ENCODE data around the gene MAP3K4. TPM values are rescaled to one million over a fixed set of nuclear protein-coding genes. Genes with fewer than 3 reads are reported as not detected.

MAP3K4 gene
- polyA plus RNA-seq, 1 experiment, result 12.7 TPM

DNA sequence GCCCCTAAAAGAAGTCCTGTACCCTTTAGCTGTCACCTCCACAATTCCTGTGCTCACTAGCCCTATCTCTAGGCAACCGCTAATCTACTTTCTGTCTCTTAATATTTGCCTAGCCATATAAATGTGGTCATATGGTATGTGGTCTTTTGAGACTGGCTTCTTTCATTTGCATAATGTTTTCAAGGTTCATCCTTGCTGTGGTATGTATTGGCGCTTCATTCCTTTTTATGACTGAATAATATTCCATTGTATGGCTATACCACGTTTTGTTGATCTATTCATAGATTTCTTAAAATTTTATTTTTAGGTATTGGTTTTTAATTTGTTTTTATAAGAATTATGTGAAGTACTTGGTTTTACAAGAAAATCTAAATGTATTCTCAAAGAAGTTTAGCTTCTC lies 70.0 kb downstream of the MAP3K4 start:
- ChIA-PET POLR2A (no interaction called here), CTCF (interaction anchor here (1.2 kb wide), 1 partner anchor 309 kb away, joined by 3 read pairs; no protein-coding TSS in a partner anchor)
- DNase-seq (ENCODE audit: low read depth, low spot score), result no peak
- TF ChIP-seq, protein P1, sequence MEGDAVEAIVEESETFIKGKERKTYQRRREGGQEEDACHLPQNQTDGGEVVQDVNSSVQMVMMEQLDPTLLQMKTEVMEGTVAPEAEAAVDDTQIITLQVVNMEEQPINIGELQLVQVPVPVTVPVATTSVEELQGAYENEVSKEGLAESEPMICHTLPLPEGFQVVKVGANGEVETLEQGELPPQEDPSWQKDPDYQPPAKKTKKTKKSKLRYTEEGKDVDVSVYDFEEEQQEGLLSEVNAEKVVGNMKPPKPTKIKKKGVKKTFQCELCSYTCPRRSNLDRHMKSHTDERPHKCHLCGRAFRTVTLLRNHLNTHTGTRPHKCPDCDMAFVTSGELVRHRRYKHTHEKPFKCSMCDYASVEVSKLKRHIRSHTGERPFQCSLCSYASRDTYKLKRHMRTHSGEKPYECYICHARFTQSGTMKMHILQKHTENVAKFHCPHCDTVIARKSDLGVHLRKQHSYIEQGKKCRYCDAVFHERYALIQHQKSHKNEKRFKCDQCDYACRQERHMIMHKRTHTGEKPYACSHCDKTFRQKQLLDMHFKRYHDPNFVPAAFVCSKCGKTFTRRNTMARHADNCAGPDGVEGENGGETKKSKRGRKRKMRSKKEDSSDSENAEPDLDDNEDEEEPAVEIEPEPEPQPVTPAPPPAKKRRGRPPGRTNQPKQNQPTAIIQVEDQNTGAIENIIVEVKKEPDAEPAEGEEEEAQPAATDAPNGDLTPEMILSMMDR (IDR thresholded peaks at IDR 0.05; ENCODE audit: low read depth, low read length), result no peak
- Histone ChIP-seq H3K27ac (ENCODE audit: low read depth, low read length) (no peak overlapping the region), H3K4me3 (ENCODE audit: low read depth, low read length) (no peak overlapping the region), H3K9me3 (ENCODE audit: control insufficient read depth, insufficient read depth, low read length) (no peaks in the 10 kb centered on the region), H3K27me3 (ENCODE audit: control insufficient read depth, insufficient read depth, low read length) (no peaks in the 10 kb centered on the region)

DNA sequence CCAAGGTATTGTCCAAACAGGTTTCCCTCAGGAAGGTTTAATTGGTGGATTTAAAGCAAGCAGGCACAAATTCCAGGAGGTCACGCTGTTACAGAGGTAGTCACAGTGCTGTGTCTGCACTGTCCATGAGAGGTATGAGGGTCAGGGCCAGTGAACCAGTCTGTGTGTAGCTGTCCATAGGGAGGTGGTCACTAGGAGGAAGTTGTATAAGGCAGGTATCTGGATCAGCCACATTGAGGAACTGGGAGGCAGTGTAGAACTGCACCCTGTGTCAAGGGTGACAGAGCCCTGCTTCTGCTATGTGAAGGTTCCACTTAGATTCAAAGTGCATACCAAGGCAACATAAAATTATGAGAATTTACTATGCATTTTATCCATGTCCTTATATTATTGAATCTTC lies 73.3 kb downstream of the MAP3K4 start:
- CTCF ChIA-PET, result no interaction called here
- Histone ChIP-seq H3K4me3 (ENCODE audit: low read depth, low read length) (no peak overlapping the region), H3K27ac (ENCODE audit: low read depth, low read length) (no peak overlapping the region), H3K9me3 (ENCODE audit: control insufficient read depth, insufficient read depth, low read length) (no peaks in the 10 kb centered on the region), H3K27me3 (ENCODE audit: control insufficient read depth, insufficient read depth, low read length) (no peaks in the 10 kb centered on the region)
- DNase-seq (ENCODE audit: low read depth, low spot score), result no peak
- TF ChIP-seq, protein P1 (IDR thresholded peaks at IDR 0.05; ENCODE audit: low read depth, low read length), result no peak
- POLR2A ChIA-PET, result no interaction called here

DNA sequence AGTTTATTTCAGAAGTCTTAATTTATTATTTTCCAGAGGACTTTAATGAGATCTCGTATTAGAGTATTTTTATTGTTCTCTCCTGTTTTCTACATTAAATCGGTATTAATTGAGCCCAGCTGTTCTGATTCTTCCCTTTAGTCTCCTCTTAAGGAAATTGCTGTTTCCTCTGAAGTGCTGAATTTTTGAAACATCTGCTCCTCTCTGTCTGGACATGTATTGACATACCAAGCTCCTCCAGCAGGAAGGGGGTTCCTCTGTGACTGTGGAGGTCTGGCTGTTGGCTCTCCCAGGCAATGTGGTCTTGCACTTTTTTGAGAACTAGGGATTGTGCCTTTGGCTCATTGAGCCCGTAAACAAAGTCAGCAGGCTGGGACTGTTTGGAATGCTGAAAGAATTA lies 74.9 kb downstream of the MAP3K4 start:
- Histone ChIP-seq H3K27me3 (ENCODE audit: control insufficient read depth, insufficient read depth, low read length) (no peaks in the 10 kb centered on the region), H3K4me3 (ENCODE audit: low read depth, low read length) (no peak overlapping the region), H3K9me3 (ENCODE audit: control insufficient read depth, insufficient read depth, low read length) (no peaks in the 10 kb centered on the region), H3K27ac (ENCODE audit: low read depth, low read length) (no peak overlapping the region)
- POLR2A ChIA-PET, result no interaction called here
- CTCF ChIA-PET, result no interaction called here
- TF ChIP-seq, protein P1 (IDR thresholded peaks at IDR 0.05; ENCODE audit: low read depth, low read length), result no peak
- no peak for DNase-seq (ENCODE audit: low read depth, low spot score)

DNA sequence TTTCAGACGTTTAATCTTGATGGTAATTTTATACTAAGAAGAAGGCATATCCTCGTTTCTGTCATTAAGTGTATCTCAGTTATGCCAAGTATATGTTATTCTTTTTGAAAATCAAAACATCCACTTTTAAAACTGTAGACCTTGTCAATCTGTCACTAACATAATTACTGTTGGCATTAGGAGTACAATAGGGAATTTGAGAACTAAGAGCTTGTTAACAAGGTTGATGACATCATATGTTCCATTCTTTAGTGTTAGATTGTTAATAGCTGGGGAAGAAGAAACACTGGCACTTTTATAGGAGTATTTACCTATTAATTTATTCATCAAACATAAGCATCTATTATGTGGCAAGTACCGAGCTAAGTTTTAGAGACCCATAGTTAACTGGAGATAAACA lies 76.2 kb downstream of the MAP3K4 start:
- ChIA-PET POLR2A (no interaction called here), CTCF (interaction anchor here (1.0 kb wide), 1 partner anchor 29 kb away, joined by 3 read pairs; no protein-coding TSS in a partner anchor)
- TF ChIP-seq, protein P1 (IDR thresholded peaks at IDR 0.05; ENCODE audit: low read depth, low read length), result no peak
- Histone ChIP-seq H3K27me3 (ENCODE audit: control insufficient read depth, insufficient read depth, low read length) (no peaks in the 10 kb centered on the region), H3K4me3 (ENCODE audit: low read depth, low read length) (no peak overlapping the region), H3K9me3 (ENCODE audit: control insufficient read depth, insufficient read depth, low read length) (no peaks in the 10 kb centered on the region), H3K27ac (ENCODE audit: low read depth, low read length) (no peak overlapping the region)
- no peak for DNase-seq (ENCODE audit: low read depth, low spot score)

DNA sequence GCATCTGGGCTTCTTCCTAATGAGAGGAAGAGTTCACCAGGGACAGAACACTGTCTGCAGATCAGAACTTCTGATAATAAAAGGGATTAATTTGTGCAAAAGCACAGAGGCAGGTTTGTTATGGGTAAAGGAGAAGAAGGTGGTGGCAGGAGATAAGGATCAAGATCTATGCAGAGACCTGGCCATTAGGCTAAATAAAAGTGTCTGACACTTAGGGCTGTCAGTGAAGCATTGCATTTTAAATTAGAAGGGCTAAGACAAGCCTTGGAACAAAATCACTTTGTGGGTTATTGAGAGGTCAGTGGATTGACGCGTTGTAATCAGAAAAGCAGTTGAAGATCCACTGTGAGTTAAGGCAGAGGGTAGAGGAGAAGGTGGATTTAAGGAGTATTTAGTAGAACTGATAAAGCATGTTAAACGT lies 76.8 kb downstream of the MAP3K4 start:
- no peaks in the 10 kb centered on the region for H3K27me3 ChIP-seq (ENCODE audit: control insufficient read depth, insufficient read depth, low read length)
- POLR2A ChIA-PET, result no interaction called here
- no peak for DNase-seq (ENCODE audit: low read depth, low spot score)
- H3K27ac ChIP-seq (ENCODE audit: low read depth, low read length), result no peak overlapping the region
- H3K4me3 ChIP-seq (ENCODE audit: low read depth, low read length), result no peak overlapping the region
- TF ChIP-seq, protein P1 (IDR thresholded peaks at IDR 0.05; ENCODE audit: low read depth, low read length), result no peak
- H3K9me3 ChIP-seq (ENCODE audit: control insufficient read depth, insufficient read depth, low read length), result no peaks in the 10 kb centered on the region
- CTCF ChIA-PET, result interaction anchor here (1.0 kb wide), 1 partner anchor 29 kb away, joined by 3 read pairs; no protein-coding TSS in a partner anchor
